ENCODE measurements around the gene CAPZA3. TPM values are rescaled to one million over a fixed set of nuclear protein-coding genes. Genes with fewer than 3 reads are reported as not detected.
"Not testable (repeated sequence)": the region's sequence is repeated elsewhere in the genome, so short reads cannot be mapped to it uniquely, and the experiment has no call there.

CAPZA3 gene
- total RNA-seq, 1 experiment from 2014 or later, result not detected

DNA sequence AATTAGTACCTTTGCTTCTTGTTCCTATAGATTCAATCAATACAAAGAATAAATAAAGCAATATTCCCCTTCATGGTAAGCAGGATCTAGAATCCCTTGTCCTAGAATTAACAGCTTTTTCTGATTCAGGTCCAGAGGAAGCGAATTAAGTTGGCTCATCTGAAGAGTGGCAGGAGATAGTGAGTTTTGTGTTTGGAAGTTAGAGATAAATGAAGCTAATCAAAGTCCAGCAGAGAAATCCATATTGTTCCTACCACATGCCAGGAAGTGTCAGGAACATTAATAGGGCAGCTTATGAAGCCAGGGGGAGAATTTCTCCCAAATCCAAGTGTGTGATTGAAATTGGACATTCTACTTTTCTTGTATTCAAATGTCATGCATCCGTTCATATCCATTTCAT lies 13.9 kb downstream of the CAPZA3 start:
- DNase-seq (ENCODE audit: low read depth), result no peak
- in situ Hi-C loops (cut with HindIII; ENCODE audit: low pct_unique_long_range_greater_than_20kb, low sequenced_read_pairs), result no loop called here

DNA sequence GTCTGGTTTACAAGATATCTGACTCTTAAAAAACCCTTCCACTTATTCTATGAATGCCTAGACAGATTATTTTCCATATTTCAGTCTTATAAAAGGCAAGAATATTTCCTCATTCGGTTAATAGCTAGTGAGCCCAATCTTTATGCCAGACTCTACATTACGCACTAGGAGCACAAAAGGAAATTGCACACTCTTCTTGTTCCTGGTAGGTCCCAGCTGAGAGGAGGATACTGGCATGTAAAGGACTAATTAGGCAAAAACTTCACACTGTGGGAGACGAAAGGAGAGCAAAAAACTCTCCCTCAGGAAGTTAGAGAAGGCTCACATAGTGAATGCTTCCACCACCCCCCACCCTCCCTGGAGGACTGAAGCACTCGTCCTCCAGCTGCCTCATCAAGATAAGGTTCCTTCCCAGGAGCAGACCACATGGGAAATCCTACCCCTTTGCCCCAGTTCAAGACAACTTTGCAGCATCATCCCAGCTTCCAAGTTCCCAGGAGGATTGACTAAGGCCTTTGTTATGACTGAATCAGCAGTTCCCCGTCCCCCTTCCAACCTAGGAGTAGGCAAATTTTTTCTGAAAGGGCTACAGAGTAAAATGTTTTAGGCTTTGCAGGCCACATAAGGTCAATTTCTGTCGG lies 14.5 kb downstream of the CAPZA3 start:
- peak; percentile 6 for DNase-seq (ENCODE audit: low read depth)
- in situ Hi-C loops (cut with HindIII; ENCODE audit: low pct_unique_long_range_greater_than_20kb, low sequenced_read_pairs), result no loop called here

DNA sequence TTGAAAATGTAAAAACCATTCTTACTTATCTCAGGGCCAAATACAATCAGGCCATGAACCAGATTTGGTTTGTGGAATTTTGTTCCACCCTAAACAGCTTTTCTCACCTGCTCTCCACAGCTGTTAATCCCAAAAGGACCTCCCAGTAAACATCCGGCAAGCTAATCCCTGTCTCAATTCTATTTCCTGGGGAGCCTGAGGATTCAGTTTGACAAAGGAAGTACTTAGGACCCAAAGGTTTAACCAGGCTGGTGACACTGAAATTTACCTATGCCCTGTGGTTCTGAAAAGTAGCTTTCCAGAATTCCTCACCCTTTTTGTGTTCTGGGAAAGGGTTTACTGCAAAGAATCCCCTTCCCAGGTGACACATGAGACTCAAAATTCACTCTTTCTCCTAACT lies 15.0 kb downstream of the CAPZA3 start:
- no peak for DNase-seq (ENCODE audit: low read depth)

DNA sequence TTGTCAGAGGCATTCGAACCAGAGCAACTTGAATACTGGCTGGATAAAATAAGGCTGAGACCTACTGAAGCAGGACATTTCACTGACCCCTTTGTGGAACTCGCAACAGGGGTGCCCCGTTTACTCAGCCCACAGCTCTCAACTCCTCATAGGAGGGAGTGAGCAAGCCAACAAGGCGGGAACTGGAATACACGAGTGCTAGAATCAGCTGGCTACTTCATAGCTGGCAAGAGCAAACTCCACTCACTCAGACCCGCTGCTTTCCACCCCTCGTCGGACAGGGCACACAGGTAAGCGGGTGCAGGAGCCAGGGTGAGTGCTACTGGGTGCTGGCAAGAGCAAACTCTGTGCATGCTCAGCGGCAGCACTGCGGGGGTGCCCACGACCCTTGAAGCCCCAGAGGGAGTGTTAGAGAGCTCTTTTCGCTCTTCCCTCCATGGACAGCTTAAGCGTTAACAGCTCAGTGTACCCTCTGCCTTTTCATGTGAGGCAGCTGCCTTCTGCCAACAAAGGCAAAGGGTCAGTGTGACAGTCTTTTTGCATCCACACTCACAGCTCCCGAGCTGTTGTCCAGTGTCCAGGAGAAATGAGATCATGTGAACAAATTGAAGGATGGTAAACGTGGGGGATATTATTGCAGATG lies 15.7 kb downstream of the CAPZA3 start:
- in situ Hi-C loops (cut with HindIII; ENCODE audit: low pct_unique_long_range_greater_than_20kb, low sequenced_read_pairs), result no loop called here
- DNase-seq (ENCODE audit: low read depth), result no peak

More for the DNA sequence above, 15.0 kb downstream of the CAPZA3 start:
- in situ Hi-C loops (cut with HindIII; ENCODE audit: low pct_unique_long_range_greater_than_20kb, low sequenced_read_pairs), result no loop called here

DNA sequence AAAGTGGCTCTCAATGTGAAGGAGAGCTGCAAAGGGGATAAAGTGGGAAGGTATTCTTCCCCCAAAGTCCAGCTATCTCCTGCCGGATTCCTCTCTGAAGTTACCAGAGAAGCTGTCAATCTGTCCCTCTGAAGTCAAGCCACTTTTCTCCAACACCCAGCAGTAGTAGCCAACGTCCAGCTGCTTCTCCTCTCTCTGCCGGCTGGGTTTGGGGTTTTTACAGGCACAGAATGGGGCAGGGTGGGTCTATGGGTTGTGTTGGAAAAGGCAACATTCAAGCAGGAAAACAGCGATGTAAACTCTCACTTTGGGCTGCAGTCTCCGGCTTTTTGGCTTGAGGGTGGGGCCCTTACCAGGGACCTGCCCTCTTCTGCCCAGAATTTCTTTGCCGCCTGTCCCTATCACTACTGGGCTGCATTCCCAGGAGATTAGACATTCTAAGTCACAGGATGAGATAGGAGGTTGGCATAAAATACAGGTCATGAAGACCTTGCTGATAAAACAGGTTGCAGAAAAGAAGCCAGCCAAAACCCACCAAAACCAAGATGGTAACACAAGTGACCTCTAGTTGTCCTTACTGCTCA lies 16.3 kb downstream of the CAPZA3 start:
- in situ Hi-C loops (cut with HindIII; ENCODE audit: low pct_unique_long_range_greater_than_20kb, low sequenced_read_pairs), result no loop called here
- no peak for DNase-seq (ENCODE audit: low read depth)

DNA sequence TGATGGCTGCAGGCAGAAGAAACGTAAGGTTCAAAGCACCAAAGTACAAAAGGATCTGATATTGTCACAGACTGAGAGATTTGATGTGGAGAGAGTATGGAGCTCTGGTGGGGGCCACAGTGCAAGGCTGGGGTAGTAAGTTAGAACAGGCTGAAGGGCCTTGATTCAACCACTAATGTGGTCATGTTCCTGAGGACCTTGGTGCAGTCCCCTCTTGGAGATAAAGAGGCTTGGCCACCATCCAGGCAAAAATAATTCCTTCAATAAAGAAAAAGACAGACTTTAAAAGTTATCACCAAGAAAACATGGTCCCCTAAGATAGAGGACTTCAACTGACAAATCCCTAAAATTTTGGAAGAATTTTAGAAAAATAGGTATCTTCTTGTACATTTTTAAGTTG lies 17.4 kb downstream of the CAPZA3 start:
- no peak for DNase-seq (ENCODE audit: low read depth)
- in situ Hi-C loops (cut with HindIII; ENCODE audit: low pct_unique_long_range_greater_than_20kb, low sequenced_read_pairs), result no loop called here

DNA sequence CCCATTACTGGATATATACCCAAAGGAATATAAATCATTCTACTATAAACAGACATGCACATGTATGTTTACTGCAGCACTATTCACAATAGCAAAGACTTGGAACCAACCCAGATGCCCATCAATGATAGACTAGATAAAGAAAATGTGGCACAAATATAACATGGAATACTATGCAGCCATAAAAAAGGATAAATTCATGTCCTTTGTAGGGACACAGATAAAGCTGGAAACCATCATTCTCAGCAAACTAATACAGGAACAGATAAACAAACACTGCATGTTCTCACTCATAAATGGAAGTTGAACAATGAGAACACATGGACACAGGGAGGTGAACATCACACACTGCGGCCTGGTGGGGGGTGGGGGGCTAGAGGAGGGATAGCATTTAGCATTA lies 28.6 kb downstream of the CAPZA3 start:
- in situ Hi-C loops (cut with HindIII; ENCODE audit: low pct_unique_long_range_greater_than_20kb, low sequenced_read_pairs), result not testable (repeated sequence)

DNA sequence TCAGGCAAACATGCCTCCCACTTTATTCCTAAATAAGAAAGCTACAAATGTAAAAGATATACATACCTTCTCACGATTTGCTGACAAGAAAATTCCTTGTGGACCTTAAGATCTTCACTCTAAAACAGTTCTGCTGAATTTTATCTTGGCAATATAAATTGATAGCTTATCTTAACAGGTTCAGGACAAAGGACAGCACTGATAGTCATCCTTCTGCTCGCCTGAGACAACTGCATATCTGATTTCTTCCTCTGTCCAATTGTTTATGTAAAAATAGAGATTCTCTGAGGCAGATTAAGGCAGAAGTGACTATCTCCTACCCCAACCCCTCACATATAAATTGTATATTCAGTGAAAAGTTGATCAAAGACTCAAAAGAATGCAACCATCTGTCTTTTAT lies 44.9 kb downstream of the CAPZA3 start:
- in situ Hi-C loops (cut with HindIII; ENCODE audit: low pct_unique_long_range_greater_than_20kb, low sequenced_read_pairs), result no loop called here
- DNase-seq (ENCODE audit: low read depth), result no peak

More for the DNA sequence above, 28.6 kb downstream of the CAPZA3 start:
- DNase-seq (ENCODE audit: low read depth), result not testable (repeated sequence)

DNA sequence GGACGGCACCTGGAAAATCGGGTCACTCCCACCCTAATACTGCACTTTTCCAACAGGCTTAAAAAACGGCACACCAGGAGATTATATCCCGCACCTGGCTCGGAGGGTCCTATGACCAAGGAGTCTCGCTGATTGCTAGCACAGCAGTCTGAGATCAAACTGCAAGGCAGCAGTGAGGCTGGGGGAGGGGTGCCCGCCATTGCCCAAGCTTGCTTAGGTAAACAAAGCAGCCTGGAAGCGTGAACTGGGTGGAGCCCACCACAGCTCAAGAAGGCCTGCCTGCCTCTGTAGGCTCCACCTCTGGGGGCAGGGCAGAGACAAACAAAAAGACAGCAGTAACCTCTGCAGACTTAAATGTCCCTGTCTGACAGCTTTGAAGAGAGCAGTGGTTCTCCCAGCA lies 47.5 kb downstream of the CAPZA3 start:
- in situ Hi-C loops (cut with HindIII; ENCODE audit: low pct_unique_long_range_greater_than_20kb, low sequenced_read_pairs); DNase-seq (ENCODE audit: low read depth): not testable (repeated sequence)

Other genes starting within 250 kb of the CAPZA3 start
- gene PLCZ1, start 107 bp upstream of the CAPZA3 start, total RNA-seq (2014; rRNA removed; shearing (Covaris generic); ENCODE audit: low replicate concordance), result not detected in 2 replicates